Measurements from ENCODE around the gene MPO.

DNA sequence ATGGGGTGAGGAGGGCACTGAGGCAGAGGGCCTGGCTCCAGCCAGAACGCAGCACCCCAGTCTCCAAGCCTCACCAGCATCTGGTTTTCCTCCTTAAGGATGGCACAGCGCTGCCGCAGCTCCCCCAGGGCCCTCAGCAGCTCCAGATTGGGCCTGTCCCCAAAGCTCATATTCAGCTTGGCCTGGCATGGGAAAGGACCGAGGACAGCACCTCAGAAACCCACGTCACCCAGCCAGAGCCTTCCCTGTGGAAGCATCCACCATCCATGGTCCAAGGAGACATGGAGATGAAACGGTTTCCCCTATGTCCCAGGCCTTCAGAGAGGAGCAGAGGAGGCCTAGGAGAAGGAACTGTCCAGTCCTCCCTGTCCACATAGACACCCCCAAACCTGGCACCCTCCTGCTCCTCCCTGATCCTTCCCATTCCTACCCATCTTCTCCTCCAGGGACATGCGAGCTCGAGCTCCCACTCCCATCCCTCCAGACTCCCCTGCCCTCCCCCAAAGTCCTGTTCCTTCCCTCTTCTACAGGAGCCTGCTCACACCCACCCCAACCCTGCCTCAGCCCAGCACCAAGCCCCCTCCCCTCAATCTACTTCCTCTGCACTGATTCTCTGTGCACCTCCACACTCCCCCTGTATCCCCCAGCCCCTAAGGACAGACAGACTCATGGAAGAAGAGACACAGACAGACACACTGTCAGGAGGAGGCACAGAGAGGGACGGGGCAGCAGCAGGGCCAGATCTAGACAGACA is 46.1 kb upstream of the MPO start:
- TF ChIP-seq, protein P1, sequence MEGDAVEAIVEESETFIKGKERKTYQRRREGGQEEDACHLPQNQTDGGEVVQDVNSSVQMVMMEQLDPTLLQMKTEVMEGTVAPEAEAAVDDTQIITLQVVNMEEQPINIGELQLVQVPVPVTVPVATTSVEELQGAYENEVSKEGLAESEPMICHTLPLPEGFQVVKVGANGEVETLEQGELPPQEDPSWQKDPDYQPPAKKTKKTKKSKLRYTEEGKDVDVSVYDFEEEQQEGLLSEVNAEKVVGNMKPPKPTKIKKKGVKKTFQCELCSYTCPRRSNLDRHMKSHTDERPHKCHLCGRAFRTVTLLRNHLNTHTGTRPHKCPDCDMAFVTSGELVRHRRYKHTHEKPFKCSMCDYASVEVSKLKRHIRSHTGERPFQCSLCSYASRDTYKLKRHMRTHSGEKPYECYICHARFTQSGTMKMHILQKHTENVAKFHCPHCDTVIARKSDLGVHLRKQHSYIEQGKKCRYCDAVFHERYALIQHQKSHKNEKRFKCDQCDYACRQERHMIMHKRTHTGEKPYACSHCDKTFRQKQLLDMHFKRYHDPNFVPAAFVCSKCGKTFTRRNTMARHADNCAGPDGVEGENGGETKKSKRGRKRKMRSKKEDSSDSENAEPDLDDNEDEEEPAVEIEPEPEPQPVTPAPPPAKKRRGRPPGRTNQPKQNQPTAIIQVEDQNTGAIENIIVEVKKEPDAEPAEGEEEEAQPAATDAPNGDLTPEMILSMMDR (IDR thresholded peaks at IDR 0.05; ENCODE audit: extremely low read depth in 1 of 2, insufficient read depth in 1 of 2, low read depth in 1 of 2, low read length in 2 of 2) = no peak
- no peak for TF ChIP-seq FOS (IDR thresholded peaks at IDR 0.05; ENCODE audit: borderline replicate concordance, insufficient read depth, low read length)
- no peak for TF ChIP-seq EZH2 (IDR thresholded peaks at IDR 0.05; ENCODE audit: borderline replicate concordance, low read depth, low read length, severe bottlenecking)
- no peak for TF ChIP-seq POLR2AphosphoS5 (IDR thresholded peaks at IDR 0.05; ENCODE audit: insufficient read depth, low read depth, low read length)
- TF ChIP-seq JUN (IDR thresholded peaks at IDR 0.05; ENCODE audit: borderline replicate concordance, insufficient read depth, insufficient read length, low read depth) = no peak
- no peak for TF ChIP-seq POLR2A (IDR thresholded peaks at IDR 0.05; ENCODE audit: low read depth, low read length)
- no peak for TF ChIP-seq GATA2 (IDR thresholded peaks at IDR 0.05; ENCODE audit: insufficient read depth, insufficient read length, low read depth, low read length)

Measured in endothelial cell of umbilical vein (primary cell).